Breast epithelium (tissue), 4 donors: ENCODE data around the gene STAT1. TPM values are rescaled to one million over a fixed set of nuclear protein-coding genes. Genes with fewer than 3 reads are reported as not detected.

ENCODE experiments used
- DNase-seq, 2 donors: peaks; one replicate each; pipeline ENCODE4 v3.0.0-alpha.2; 2019; ENCODE audit warnings: low spot score in 2 of 2
- H3K27ac ChIP-seq, 2 donors: fragments of 200-600 bp; sonication (generic) in 1 of 2; one replicate each; pipeline ENCODE4 v1.5.1; 2016 to 2019; ENCODE audit warnings: mild to moderate bottlenecking in 1 of 2
- H3K27me3 ChIP-seq, 2 donors: fragments of 200-600 bp; sonication (generic) in 1 of 2; one replicate each; pipeline versions ENCODE4 v1.5.1 to v1.6.0; 2017 to 2019; ENCODE audit warnings: control low read depth in 1 of 2, mild to moderate bottlenecking in 1 of 2
- H3K36me3 ChIP-seq: fragments of 200-600 bp; one replicate; pipeline ENCODE4 v1.5.1; 2019
- H3K4me1 ChIP-seq, 2 donors: fragments of 200-600 bp; sonication (generic); one replicate each; pipeline ENCODE4 v1.5.1; 2016 to 2019; ENCODE audit warnings: control low read depth in 1 of 2
- H3K4me3 ChIP-seq, 3 donors: fragments of 200-600 bp; sonication (generic); 1 replicate in 2 of 3; 2 replicates in 1 of 3; pipeline ENCODE4 v1.5.1; 2016 to 2019; ENCODE audit warnings: mild to moderate bottlenecking in 3 of 3, moderate library complexity in 2 of 3
- H3K9me3 ChIP-seq, 2 donors: fragments of 200-600 bp; sonication (generic) in 1 of 2; one replicate each; pipeline ENCODE4 v1.5.1; 2016 to 2019; ENCODE audit warnings: control low read depth in 1 of 2
- CTCF ChIP-seq, 3 donors: fragments of 450-650 bp; IDR thresholded peaks; one replicate each; pipeline ENCODE4 v1.5.1; 2016 to 2017; ENCODE audit warnings: antibody characterized with exemption in 3 of 3, mild to moderate bottlenecking in 3 of 3, moderate library complexity in 3 of 3
- POLR2A ChIP-seq: fragments of 450-650 bp; IDR thresholded peaks from one replicate; pipeline ENCODE4 v1.6.1; 2016; ENCODE audit warnings: antibody characterized with exemption, mild to moderate bottlenecking, moderate library complexity
- POLR2AphosphoS5 ChIP-seq, 3 donors: sonication (generic); formaldehyde crosslinking; IDR thresholded peaks; one replicate each; pipeline ENCODE4 v1.6.1; 2017; ENCODE audit warnings: antibody characterized with exemption in 3 of 3
- intact Hi-C: fragments of 100-400 bp; cut with DNase I; formaldehyde crosslinking; loops from one replicate; pipeline ENCODE4 v1.15.1; 2023; ENCODE audit warnings: low total_unique reads
- total RNA-seq, 3 donors: library from RNA; depleted of rRNA; stranded (reverse); fragments of >200 nt; gene quantifications; one replicate each; pipeline ENCODE4 v1.1.0, GENCODE V29; 2016

Gene STAT1
- total RNA-seq, 3 donors from 2014 or later, result 44.2 to 79.6 (median 59.4) TPM

- no peak for DNase-seq
- TF ChIP-seq CTCF (IDR thresholded peaks at IDR 0.05), result no peak
- no peak for TF ChIP-seq POLR2A
- no peak for TF ChIP-seq POLR2AphosphoS5 (IDR thresholded peaks at IDR 0.05)
- no peak overlapping the region for H3K27ac ChIP-seq
- H3K4me3 ChIP-seq, result no peak overlapping the region
- no peaks in the 10 kb centered on the region for H3K27me3 ChIP-seq
- no peaks in the 10 kb centered on the region for H3K9me3 ChIP-seq
- intact Hi-C loops, result no loop called here
- peaks cover 0 to 6% of the 10 kb centered on the region in 2 donors for H3K4me1 ChIP-seq
- peaks cover 12% of the 10 kb centered on the region for H3K36me3 ChIP-seq
These were observed 5.7 kb downstream of the STAT1 start for GRCh38 chr2:191008286-191008685.

GRCh38 chr2:191006997-191007783 is 6.8 kb downstream of the STAT1 start:
- H3K4me1 ChIP-seq, result no peaks in the 10 kb centered on the region
- no peaks in the 10 kb centered on the region for H3K9me3 ChIP-seq
- H3K27ac ChIP-seq, result no peak overlapping the region
- H3K36me3 ChIP-seq, result peaks cover 12% of the 10 kb centered on the region
- no peak for DNase-seq
- no peaks in the 10 kb centered on the region for H3K27me3 ChIP-seq
- no peak overlapping the region for H3K4me3 ChIP-seq
- intact Hi-C loops, result no loop called here
- TF ChIP-seq POLR2AphosphoS5 (IDR thresholded peaks at IDR 0.05), result no peak

GRCh38 chr2:191006297-191006696 is 7.7 kb downstream of the STAT1 start:
- H3K4me1 ChIP-seq, result no peaks in the 10 kb centered on the region
- no peaks in the 10 kb centered on the region for H3K27me3 ChIP-seq
- no peaks in the 10 kb centered on the region for H3K9me3 ChIP-seq
- peaks cover 12% of the 10 kb centered on the region for H3K36me3 ChIP-seq
- TF ChIP-seq POLR2AphosphoS5 (IDR thresholded peaks at IDR 0.05) (no peak), POLR2A (no peak), CTCF (IDR thresholded peaks at IDR 0.05) (no peak)
- H3K27ac ChIP-seq, result no peak overlapping the region
- no peak overlapping the region for H3K4me3 ChIP-seq
- intact Hi-C loops, result no loop called here
- no peak for DNase-seq

GRCh38 chr2:191003405-191004309 is 10.3 kb downstream of the STAT1 start:
- intact Hi-C loops, result no loop called here
- no peaks in the 10 kb centered on the region for H3K9me3 ChIP-seq
- TF ChIP-seq POLR2AphosphoS5 (IDR thresholded peaks at IDR 0.05) (no peak), POLR2A (no peak), CTCF (IDR thresholded peaks at IDR 0.05) (no peak)
- no peaks in the 10 kb centered on the region for H3K27me3 ChIP-seq
- no peak for DNase-seq
- no peaks in the 10 kb centered on the region for H3K4me1 ChIP-seq
- peaks cover 12% of the 10 kb centered on the region for H3K36me3 ChIP-seq
- no peak overlapping the region for H3K27ac ChIP-seq
- no peak overlapping the region for H3K4me3 ChIP-seq

GRCh38 chr2:191001624-191002023 is 12.3 kb downstream of the STAT1 start:
- peaks cover 7% of the 10 kb centered on the region for H3K36me3 ChIP-seq
- intact Hi-C loops, result no loop called here

More at GRCh38 chr2:191001624-191002023, 12.3 kb downstream of the STAT1 start:
- H3K27me3 ChIP-seq, result no peaks in the 10 kb centered on the region
- TF ChIP-seq POLR2AphosphoS5 (IDR thresholded peaks at IDR 0.05) (no peak), CTCF (IDR thresholded peaks at IDR 0.05) (no peak), POLR2A (no peak)
- DNase-seq, result no peak
- no peaks in the 10 kb centered on the region for H3K4me1 ChIP-seq
- no peak overlapping the region for H3K27ac ChIP-seq
- H3K4me3 ChIP-seq, result no peak overlapping the region
- no peaks in the 10 kb centered on the region for H3K9me3 ChIP-seq
